ENCODE data around the gene MIPEP. TPM values are rescaled to one million over a fixed set of nuclear protein-coding genes. Genes with fewer than 3 reads are reported as not detected.

MIPEP gene
- total RNA-seq, 3 donors from 2014 or later: 17.3 to 27.0 (median 24.6) TPM

GRCh38 chr13:23725922-23726321 is 163.3 kb downstream of the MIPEP start:
- intact Hi-C loops (cut with DNase I, micrococcal nuclease): no loop called here
- no peaks in the 10 kb centered on the region for H3K4me1 ChIP-seq (ENCODE audit: low read depth)
- TF ChIP-seq CTCF (IDR thresholded peaks at IDR 0.05): no peak
- H3K4me3 ChIP-seq: no peak overlapping the region
- DNase-seq (no peak), ATAC-seq (no peak)
- no peaks in the 10 kb centered on the region for H3K36me3 ChIP-seq (ENCODE audit: low read depth)
- no peaks in the 10 kb centered on the region for H3K9me3 ChIP-seq

- DNase-seq (no peak), ATAC-seq (no peak)
- Histone ChIP-seq H3K4me3 (no peak overlapping the region), H3K9me3 (no peaks in the 10 kb centered on the region), H3K4me1 (ENCODE audit: low read depth) (no peaks in the 10 kb centered on the region), H3K36me3 (ENCODE audit: low read depth) (no peaks in the 10 kb centered on the region)
- intact Hi-C loops (cut with DNase I, micrococcal nuclease): no loop called here
- no peak for TF ChIP-seq CTCF (IDR thresholded peaks at IDR 0.05)
Measured at GRCh38 chr13:23724196-23724970, 164.8 kb downstream of the MIPEP start.

GRCh38 chr13:23723471-23723870 is 165.7 kb downstream of the MIPEP start:
- H3K4me3 ChIP-seq: no peak overlapping the region
- no peaks in the 10 kb centered on the region for H3K36me3 ChIP-seq (ENCODE audit: low read depth)
- H3K9me3 ChIP-seq: no peaks in the 10 kb centered on the region
- intact Hi-C loops (cut with DNase I, micrococcal nuclease): no loop called here
- ATAC-seq: peak; percentile 24
- H3K4me1 ChIP-seq (ENCODE audit: low read depth): no peaks in the 10 kb centered on the region
- no peak for DNase-seq
- TF ChIP-seq CTCF (IDR thresholded peaks at IDR 0.05): no peak

GRCh38 chr13:23722726-23723453 is 166.3 kb downstream of the MIPEP start:
- no peak for TF ChIP-seq CTCF (IDR thresholded peaks at IDR 0.05)
- Histone ChIP-seq H3K36me3 (ENCODE audit: low read depth) (no peaks in the 10 kb centered on the region), H3K4me1 (ENCODE audit: low read depth) (no peaks in the 10 kb centered on the region), H3K4me3 (no peak overlapping the region), H3K9me3 (no peaks in the 10 kb centered on the region)
- intact Hi-C loops (cut with DNase I, micrococcal nuclease): no loop called here
- ATAC-seq (no peak), DNase-seq (no peak)

- DNase-seq (no peak), ATAC-seq (no peak)
- Histone ChIP-seq H3K9me3 (no peaks in the 10 kb centered on the region), H3K4me1 (ENCODE audit: low read depth) (no peaks in the 10 kb centered on the region), H3K4me3 (no peak overlapping the region), H3K36me3 (ENCODE audit: low read depth) (no peaks in the 10 kb centered on the region)
- intact Hi-C loops (cut with DNase I, micrococcal nuclease): no loop called here
- TF ChIP-seq CTCF (IDR thresholded peaks at IDR 0.05): no peak
Measured at GRCh38 chr13:23718996-23719395, 170.2 kb downstream of the MIPEP start.
